Muscle of back (tissue), 11 donors: ENCODE data around the gene CNOT6. TPM values are rescaled to one million over a fixed set of nuclear protein-coding genes. Genes with fewer than 3 reads are reported as not detected.
"Not testable (repeated sequence)": the region's sequence is repeated elsewhere in the genome, so short reads cannot be mapped to it uniquely, and the experiment has no call there.

Experiments
- DNase-seq, 3 donors: peaks; one replicate each; pipeline versions ENCODE4 v3.0.0 to v3.0.0-alpha.2; 2013
- polyA plus RNA-seq, 10 donors: library from polyadenylated mRNA; unstranded; fragments of 120-200 nt; gene quantifications; one replicate each; pipeline ENCODE4 v1.2.1, GENCODE V29; 2013; ENCODE audit not compliant: insufficient read length in 10 of 10

Gene CNOT6
- polyA plus RNA-seq, 10 donors, result 20.2 to 32.6 (median 26.4) TPM

DNA sequence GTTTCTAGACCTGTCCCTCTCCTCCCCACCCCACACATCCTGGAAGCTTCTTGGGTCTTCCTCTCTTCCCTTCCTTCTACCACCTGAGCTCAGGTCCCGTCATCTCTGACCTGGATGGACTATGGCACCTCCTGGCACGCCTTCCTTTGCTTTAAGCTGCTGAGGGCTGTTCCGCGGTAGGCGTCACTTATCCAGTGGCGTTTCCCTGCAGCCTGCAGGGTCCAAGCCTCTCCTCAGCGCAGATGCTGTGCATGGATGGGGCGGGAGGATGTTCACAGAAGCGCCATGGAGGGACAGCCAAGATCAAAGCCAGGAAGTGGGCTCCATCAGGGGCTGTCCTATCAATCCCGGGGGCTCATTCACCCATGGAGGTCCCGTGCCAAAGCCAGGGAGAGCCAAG lies 23.8 kb upstream of the CNOT6 start:
- no peak for DNase-seq

DNA sequence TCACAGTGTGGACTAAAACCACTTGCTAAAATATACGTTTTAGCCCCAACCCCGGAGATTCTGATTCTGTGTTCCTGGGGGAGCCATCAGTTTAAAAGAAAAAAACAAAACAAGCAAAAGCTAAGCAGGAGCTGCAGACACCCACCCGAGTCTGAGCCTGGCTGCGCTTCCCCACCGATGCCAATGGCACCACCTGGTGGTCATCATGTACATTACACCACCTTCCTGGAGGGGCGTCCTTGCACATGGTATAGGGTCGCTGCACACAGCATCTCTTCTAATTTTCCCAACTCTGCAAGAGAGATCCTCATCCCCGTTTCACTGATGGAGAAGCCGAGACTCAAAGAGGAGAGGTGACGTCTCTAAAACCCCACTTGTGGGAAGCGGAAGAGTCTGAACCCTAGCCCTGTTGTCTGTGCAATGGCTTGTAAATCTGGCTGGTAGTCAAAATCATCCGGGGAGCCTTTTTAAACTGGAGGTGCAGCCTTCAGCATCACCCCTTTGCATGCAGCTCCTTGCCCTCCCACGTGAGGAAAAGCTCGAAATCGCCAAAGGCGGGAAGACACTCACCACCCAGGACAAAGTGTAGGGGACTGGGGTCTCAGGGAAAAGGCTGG lies 23.1 kb upstream of the CNOT6 start:
- DNase-seq, result peak; percentile 45 to 83 (median 73)

DNA sequence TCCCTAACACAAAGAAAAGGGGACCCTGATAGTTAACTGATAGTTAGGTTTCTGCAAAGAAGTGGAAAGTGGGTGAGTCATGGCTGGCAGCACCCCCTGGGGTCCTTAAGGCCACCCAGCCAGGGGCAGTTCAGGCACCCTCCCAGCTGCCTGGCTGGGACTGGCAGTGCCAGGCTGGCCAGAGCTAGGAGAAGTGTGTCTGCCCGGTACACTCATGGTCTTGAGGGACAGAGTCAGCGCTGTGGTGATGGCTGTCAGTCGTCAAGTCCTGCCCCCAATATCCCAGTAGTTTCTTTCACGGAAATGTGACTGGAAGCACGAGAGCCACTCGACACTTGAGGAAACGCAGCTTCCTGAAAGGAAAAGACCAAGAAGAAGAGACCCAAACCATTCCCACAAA lies 22.3 kb upstream of the CNOT6 start:
- DNase-seq, result no peak

DNA sequence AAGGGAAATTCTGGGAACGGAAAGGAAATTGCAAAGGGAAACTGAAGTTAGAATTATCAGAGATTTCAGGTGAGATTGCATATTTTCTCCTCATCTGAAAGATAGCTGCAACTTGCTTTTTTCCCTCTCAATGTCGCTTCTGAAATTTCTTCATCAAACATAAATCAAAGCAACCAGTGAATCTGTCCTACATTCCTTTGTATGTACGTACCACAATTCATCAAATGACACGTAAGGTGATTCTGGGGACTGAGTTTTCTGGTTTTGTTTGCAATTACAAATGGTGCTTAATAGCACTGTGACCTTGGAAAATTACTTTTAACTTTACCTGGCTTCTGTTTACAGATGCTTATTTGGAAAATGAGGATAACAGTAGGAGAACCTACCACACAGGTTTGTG lies 21.9 kb upstream of the CNOT6 start:
- no peak for DNase-seq

DNA sequence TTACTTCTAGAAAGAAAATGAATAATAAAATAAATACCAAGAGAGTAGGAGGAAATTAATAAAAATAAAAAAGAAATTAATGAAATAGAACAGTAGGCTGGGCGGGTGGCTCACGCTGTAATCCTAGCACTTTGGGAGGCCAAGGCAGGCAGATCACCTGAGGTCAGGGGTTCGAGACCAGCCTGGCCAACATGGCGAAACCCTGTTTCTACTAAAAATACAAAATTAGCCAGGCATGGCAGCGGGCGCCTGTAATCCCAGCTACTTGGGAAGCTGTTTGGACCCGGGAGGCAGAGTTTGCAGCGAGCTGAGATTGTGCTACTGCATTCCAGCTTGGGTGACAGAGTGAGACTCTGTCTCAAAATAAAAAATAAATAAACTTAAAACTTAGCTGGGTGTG lies 20.8 kb upstream of the CNOT6 start:
- not testable (repeated sequence) for DNase-seq

DNA sequence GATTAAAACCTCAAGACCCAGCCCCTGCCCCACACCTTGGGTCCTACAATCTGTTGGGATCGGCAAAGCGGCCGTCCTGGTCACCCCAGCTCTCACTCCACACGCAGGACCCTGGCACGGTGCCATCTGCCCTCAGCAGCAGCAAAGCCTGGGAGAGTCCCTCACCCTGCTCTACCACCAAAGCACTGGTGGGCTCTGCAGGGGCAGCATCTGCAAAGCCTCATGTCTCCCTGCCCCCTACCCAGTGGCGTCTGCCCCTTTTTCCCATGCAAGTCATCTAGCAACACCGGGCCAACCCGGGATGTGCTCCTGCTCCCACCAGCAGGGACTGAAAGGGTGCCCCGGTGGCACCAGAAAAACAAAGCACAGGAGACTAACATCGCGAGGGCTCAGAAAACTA lies 19.6 kb upstream of the CNOT6 start:
- no peak for DNase-seq

DNA sequence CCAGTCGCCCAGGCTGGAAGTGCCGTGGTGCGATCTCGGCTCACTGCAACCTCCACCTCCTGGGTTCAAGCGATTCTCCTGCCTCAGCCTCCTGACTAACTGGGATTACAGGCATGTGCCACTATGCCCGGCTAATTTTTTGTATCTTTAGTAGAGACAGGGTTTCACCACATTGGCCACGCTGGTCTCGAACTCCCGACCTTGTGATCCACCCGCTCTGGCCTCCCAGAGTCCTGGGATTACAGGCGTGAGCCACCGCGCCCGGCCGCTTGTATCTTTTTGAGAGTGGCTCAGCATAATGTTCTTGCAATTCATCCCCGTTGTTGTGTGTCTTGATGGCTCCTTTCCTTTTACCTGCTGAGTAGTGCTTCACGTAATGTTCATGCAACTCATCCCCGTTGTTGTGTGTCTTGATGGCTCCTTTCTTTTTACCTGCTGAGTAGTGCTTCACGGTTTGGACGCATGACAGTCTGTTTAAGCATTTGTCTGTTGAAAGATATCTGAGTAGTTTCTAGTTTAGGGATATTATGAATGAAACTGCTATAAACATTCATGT lies 18.1 kb upstream of the CNOT6 start:
- not testable (repeated sequence) for DNase-seq

DNA sequence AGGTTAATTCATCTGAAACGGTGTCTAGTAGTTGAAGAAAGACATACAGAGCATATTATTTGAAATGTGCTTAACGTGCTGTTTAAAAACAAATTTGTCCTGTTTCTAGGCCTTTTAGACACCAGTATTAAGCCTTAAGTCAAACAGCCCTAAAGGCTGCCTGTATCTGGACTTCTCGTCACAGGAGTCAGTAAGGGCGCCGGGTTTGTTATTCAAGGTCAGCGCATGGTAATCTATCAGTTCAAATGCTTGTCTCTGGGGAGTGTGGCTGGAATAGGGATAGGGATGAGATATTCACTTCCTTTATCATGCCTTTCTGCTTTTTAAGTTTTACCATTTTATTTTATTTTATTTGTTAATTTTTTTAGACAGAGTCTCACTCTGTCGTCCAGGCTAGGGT lies 9.4 kb upstream of the CNOT6 start:
- no peak for DNase-seq

DNA sequence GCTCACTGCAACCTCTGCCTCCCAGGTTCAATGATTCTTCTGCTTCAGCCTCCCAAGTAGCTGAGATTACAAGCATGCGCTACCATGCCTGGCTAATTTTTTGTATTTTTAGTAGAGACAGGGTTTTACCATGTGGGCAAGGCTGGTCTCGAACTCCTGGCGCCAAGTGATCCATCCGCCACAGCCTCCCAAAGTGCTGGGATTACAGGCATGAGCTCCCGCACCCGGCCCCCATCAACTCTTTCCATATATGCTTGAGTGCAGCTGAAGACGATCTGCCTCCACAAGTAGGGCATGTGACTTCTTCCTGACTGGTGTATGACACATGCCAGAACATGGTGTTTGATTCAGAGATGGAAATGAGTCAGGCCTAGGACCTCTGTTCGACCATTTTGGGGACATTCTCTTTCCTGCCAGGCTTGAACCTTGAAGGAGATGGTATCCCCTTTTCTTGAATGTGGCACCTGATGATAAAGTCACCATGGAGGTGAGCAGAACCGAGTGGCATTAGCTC lies 7.5 kb upstream of the CNOT6 start:
- no peak for DNase-seq

DNA sequence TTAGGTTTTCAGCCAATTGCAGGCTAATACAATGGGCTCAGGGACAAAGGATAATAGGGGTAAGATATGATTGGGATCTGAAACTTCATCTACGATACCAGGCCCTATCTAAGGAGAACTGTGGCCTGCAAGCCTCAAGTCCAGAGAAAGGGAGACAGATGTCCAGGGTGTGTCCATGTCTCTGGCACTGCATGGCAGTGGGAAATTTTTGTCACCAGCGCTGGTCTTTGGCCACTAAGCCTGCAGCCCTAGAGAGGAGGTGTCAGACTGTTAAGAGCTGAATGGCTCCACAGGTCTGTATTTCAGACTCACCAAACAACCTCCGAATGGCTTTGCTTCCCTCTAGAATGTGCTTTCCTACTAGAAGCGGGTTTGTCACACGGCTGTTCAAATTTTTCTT lies 6.6 kb upstream of the CNOT6 start:
- DNase-seq, result no peak

DNA sequence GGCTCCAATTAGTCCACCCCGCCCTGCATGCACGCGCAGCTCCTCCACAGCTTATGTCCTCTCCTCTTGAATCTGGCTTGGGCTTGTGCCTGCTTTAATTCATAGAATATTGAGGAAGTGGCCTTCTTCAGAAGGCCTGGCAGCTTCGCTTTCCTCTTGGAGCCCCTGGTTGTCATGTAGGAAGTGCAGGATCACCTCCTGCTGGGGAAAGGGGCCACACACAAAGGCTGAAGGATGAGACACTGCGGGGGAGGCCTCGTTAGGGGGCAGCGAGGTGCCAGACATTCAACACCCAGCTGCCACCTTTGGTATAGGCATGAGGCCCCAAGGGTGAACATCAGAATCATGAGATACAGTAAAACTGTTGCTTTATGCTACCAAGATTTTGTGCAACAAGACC lies 2.7 kb upstream of the CNOT6 start:
- no peak for DNase-seq

DNA sequence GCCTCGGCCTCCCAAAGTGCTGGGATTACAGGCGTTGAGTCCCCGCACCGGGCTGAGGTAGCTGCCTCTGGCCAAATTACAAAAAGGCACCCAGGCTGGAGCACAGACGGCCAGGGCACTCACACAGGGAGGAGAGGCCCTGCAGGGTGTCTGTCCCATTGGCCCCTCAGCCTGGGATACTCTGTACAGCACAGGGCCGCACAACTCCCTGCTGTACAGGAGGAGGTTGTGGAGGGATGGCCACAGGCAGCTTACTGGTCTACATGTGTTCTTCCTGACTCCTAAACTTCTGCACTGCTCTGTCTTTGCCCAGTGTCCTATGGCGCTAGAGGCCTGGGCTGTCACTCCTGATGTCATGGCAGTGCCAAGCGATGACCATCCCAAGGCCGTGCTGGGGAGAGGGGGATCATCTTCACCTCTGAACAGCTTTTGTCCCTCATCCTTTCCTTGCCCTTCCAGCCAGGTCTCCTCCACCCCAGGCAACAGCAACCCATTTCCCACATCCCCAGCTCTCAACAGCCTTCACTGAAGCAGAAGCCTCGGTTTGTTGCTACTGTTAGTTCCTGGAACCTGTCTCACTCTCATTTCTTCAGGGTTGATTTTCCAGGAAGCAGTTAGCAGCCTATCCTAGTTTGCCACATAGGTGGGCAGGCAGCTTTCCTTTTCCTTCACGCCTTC lies 1.8 kb upstream of the CNOT6 start:
- DNase-seq, result no peak

DNA sequence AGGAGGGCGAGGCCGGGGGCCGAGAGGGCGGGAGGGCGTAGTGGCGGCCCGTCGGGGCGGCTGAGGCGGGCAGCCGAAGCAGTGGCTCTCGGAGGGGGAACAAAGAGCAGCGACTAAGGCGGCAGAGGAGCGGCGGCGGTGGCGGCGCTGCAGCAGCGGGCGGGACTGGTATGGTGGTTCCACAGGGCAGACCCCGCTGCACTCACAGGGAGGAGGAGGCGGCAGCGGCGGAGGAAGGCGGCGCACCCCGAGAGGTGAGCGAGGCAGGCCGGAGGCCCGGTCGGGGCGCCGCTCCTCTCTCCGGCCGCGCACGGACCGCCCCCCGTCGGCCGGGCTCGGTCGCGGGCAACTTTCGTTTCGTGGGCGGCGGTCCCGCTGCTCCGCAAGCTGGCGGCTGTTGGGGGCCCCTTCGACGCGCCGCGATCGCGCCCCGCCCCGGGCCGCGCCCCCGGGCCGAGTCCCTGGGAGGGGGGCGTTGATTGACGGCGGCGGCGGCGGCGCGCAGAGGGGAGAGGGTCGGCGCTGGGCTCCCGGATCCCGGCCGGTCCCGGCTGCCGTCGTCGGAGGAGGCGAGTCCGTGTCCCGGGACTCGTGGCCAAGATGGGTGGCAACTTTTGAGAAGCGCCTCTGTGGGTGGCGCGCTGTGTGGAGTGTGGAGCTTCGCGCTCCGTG lies 467 bp downstream of the CNOT6 start:
- DNase-seq, result peak; percentile 24 to 75 (median 54)

DNA sequence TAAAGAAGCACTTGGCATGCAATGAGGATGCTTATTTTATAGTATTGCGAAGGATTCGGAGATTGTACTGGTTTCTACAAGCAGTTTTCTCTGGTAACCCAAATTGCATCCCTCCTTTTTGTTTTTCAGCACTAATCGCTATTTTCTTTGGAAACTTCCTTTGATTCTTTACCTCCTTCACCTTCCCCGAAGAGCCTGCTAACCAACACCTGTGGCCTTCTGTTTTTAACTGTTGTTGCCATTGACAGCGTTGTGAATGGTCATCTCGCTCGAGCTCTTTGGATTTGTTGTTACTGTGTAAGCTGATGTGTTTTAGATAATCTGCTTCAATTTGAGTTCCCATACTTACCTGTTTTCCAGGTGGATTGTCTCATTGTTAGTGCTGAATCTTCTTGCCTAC lies 1.1 kb downstream of the CNOT6 start:
- no peak for DNase-seq

DNA sequence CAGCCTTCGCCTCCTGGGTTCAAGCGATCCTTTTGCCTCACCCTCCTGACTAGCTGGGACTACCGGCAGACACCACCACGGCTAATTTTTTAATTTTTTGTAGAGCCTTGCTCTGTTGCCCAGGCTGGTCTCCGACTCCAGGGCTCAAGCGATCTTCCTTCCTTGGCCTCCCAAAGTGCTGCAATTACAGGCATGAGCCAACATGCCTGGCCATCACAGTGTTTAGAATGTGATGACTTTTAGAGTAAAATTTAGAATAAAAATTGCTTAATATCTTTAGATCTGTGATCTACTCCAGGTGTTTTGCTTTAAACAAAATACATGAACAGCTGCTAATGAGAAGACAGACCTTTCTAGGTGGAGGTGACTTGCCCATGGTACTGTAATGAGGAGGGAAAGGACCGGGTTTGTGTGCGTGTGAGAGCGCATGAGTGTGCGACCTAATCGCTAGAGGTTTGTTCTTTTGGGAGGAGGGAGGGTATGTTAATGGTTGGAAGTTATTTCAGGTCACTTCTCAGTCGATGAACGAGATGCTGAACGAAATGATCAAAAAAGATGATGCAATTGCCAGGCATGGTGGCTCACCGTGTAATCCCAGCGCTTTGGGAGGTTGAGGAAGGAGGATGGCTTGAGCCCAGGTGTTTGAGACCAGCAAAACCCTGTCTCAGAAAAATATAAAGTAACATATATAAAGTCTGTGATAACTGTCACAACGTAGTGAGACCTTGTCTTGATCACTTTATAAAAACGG lies 2.0 kb downstream of the CNOT6 start:
- no peak for DNase-seq

DNA sequence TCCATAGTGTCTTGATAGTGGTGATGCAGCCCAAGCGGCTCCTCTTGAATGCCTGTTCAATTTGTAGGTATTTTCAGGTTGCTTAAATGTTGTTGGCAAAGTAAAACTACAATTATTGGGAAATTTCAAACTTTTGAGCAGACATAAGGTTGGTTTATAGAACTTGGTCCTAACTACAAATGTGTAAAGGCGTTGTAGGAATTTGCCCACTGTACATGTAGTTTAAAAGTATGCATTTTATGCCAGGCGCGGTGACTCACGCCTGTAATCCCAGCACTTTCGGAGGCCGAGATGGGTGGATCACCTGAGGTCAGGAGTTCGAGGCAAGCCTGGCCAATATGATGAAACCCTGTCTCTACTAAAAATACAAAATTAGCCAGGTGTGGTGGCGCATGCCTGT lies 2.6 kb downstream of the CNOT6 start:
- DNase-seq, result not testable (repeated sequence)

DNA sequence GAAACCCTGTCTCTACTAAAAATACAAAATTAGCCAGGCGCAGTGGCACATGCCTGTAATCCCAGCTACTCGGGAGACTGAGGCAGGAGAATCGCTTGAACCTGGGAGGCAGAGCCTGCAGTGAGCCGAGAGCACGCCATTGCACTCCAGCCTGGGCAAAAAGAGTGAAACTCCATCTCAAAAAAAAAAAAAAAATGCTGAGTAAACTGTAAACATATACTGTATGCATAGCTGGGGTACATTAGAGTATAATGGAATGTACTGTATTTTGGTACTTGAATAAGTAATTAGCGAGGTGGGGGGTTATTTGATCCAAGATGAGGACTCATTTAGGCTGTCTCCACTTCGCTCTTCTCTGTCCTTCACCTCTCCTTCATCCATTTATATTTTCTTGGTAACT lies 3.7 kb downstream of the CNOT6 start:
- DNase-seq, result not testable (repeated sequence)

DNA sequence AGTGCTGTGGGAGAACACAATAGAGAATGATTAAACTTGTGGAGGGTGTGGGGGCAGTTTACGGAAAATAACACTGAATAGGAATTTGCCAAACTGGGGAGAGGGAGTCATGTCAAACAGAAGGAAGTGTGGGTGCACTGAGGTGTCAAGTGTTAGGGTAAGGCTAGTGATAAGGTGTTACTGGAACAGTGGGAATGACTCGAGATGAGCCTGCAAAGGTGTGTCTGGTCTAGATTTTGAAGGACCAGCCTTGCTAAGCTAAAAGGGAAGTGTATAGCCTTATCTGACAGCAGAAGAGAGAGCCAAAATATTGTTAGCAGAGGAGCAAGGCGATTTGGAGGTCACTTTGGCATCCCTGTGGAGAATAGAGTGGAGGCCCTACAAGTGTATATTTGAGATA lies 4.2 kb downstream of the CNOT6 start:
- DNase-seq, result no peak

DNA sequence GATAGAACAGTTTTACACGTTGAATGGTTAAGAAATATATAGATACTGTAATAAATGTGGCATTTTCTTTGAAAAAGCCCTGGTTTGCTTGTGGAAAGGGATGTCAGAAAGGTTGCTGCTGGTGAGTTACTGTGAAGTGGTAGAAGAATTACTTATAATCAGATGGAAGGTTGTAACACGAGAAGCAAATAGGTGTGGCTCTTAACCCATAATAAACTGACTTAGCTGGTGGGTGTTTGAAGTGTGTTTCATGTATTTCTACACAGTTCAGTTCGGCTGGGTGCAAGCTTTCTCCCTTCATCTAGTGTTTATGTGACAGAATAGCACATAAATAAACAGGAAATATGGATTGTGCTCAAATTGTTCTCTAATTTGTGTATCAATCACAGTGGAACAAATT lies 5.5 kb downstream of the CNOT6 start:
- DNase-seq, result no peak

DNA sequence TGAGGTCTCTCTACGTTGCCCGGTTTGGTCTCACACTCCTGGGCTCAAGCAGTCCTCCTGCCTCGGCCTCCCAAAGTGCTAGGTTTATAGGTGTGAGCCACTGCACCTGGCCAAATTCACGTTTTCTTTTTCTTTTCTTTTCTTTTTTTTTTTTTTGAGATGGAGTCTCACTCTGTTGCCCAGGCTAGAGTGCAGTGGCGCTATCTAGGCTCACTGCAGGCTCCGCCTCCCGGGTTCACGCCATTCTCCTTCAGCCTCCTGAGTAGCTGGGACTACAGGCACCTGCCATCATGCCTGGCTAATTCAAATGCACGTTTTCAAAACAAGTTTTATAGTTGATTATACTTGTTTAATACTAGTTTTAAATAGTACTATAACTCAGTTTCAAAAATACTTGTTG lies 6.1 kb downstream of the CNOT6 start:
- DNase-seq, result not testable (repeated sequence)

DNA sequence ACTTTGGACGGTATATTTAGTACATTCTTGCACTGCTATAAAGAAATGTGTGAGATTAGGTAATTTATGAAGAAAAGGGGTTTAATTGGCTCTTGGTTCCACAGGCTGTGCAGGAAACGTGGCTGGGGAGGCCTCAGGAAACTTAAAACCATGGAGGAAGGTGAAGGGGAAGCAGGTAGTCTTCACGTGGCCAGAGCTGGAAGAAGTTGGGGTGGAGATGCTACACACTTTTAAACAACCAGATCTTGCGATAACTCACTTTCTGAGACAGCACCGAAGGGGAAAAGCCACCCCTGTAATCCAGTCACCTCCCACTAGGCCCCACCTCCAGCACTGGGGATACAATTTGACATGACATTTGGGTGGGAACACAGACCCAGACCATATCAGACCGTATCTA lies 13.5 kb downstream of the CNOT6 start:
- DNase-seq, result no peak

DNA sequence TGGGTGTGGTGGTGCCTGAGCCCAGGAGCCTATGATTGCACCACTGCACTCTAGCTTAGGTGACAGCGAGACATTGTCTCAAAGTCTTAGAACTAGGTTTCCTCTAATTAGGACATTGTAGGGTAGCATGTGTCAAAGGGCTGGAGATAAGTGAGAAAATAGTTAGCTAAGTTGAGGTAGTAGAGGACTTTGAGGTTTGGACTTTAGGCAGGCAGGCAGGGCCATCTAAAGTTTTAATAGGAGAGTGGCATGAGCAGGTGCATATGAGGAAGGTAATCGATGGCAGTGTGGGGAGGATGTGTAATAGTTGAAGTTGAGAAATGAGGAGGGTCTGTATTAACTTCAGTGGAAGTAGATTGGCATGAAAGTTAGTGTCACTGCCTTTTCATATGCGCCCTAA lies 21.1 kb downstream of the CNOT6 start:
- no peak for DNase-seq
